Left colon (tissue), 2 donors: Measurements from ENCODE around the gene NR2C1. TPM values are rescaled to one million over a fixed set of nuclear protein-coding genes. Genes with fewer than 3 reads are reported as not detected.

ENCODE experiments used
- ATAC-seq: fragments of 200-7000 bp; cut with Tn5 transposase; one replicate; pipeline ENCODE4 v1.9.1; 2020; ENCODE audit warnings: mild to moderate bottlenecking, moderate library complexity
- DNase-seq, 2 donors: peaks; one replicate each; pipeline ENCODE4 v3.0.0-alpha.2; 2020
- intact Hi-C, 2 donors: fragments of 100-400 bp; cut with DNase I in 1 of 2; cut with micrococcal nuclease in 1 of 2; formaldehyde crosslinking; loops; one replicate each; pipeline versions ENCODE4 v1.11.2 to v1.14.0; 2022; cut with DNase I, micrococcal nuclease
- total RNA-seq, 2 donors: library from RNA; stranded (reverse); fragmentation: NEBNext Ultra II Directional; extraction: Animal tissue kit (Norgen Biotek cat#: 25700); gene quantifications; one replicate each; pipeline ENCODE4 v1.2.1, GENCODE V29; 2021
- donor health status: DM: no; HTN: no; CAD: no.
- donor health status: DM: yes; HTN: yes; CAD: no.

NR2C1 gene
- total RNA-seq, 2 donors from 2014 or later = 26.4 to 30.2 TPM

- intact Hi-C loops = no loop called here
- DNase-seq (no peak), ATAC-seq (no peak)
Measured at GRCh38 chr12:94979941-94980340, 93.5 kb downstream of the NR2C1 start.

GRCh38 chr12:94977766-94978468, 95.5 kb downstream of the NR2C1 start:
- intact Hi-C loops = no loop called here
- DNase-seq = no peak
- no peak for ATAC-seq

GRCh38 chr12:94973221-94973620, 100.2 kb downstream of the NR2C1 start:
- no peak for ATAC-seq
- no peak for DNase-seq
- intact Hi-C loops = no loop called here

- intact Hi-C loops = no loop called here
- DNase-seq (no peak), ATAC-seq (no peak)
Measured at GRCh38 chr12:94972795-94973194, 100.6 kb downstream of the NR2C1 start.

DNA sequence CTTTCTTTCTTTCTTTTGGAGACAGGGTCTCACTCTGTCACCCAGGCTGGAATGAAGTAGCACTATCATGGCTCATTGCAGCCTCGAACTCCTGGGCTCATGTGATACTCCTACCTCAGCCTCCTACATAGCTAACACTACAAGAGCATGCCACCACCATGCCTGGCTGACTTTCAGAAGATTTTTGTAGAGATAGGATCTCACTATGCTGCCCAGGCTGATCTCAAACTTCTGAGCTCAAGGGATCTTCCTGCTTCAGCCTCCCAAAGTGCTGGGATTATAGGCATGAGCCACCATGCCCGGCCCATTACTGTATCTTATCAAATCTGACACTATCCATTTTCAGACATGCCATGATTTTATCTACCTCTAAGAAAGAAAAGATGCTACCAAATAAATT, 101.5 kb downstream of the NR2C1 start:
- ATAC-seq (no peak), DNase-seq (no peak)
- intact Hi-C loops = no loop called here

GRCh38 chr12:94970560-94970959, 102.9 kb downstream of the NR2C1 start:
- intact Hi-C loops = no loop called here
- ATAC-seq = no peak

More at GRCh38 chr12:94970560-94970959, 102.9 kb downstream of the NR2C1 start:
- DNase-seq = no peak

Other genes with a start within 250 kb of the NR2C1 start
- 100 to 1,000 TPM; 125 to 141 TPM for gene NDUFA12, start 69.9 kb downstream of the NR2C1 start, total RNA-seq
- gene FGD6, start 143.8 kb upstream of the NR2C1 start, total RNA-seq = 10 to 100 TPM; 18.7 to 23.8 TPM
- 10 to 100 TPM; 50.9 to 54.4 TPM for gene VEZT, start 144.2 kb upstream of the NR2C1 start, total RNA-seq